PC-3 (cell line): Measurements from ENCODE around the gene DNAJB6. TPM values are rescaled to one million over a fixed set of nuclear protein-coding genes. Genes with fewer than 3 reads are reported as not detected.

Experiments
- ATAC-seq: fragments of 200-7000 bp; cut with Tn5 transposase; 2 replicates; pipeline ENCODE4 v1.9.1; 2020; ENCODE audit warnings: mild to moderate bottlenecking, moderate library complexity
- BruUV-seq: library from RNA; stranded (reverse); fragments of 400-500 nt; replicated peaks from 2 replicates; lab custom pipeline; 2021; lab: Mats Ljungman, UMichigan
- CTCF ChIA-PET: fragments of 300-600 bp; sonication (Branson Sonifier 250); formaldehyde crosslinking; loops from one replicate; lab custom pipeline; 2022; ENCODE audit warnings: antibody characterized with exemption; lab: Charles Lee
- POLR2A ChIA-PET: fragments of 300-600 bp; sonication (Branson Sonifier 250); formaldehyde crosslinking; loops from one replicate; lab custom pipeline; 2022; ENCODE audit warnings: antibody characterized with exemption; ENCODE audit not compliant: unreplicated experiment; lab: Charles Lee
- DNase-seq: peaks from one replicate; pipeline ENCODE4 v3.0.0-alpha.2; 2015
- H2AFZ ChIP-seq: fragments of 300-600 bp; sonication (generic); 2 replicates; pipeline ENCODE4 v1.6.0; 2016; ENCODE audit warnings: antibody characterized with exemption, low read length
- H3F3A ChIP-seq: fragments of 300-600 bp; sonication (generic); one replicate; pipeline ENCODE4 v1.6.0; 2017; ENCODE audit warnings: antibody characterized with exemption, low read length, control low read depth, mild to moderate bottlenecking; ENCODE audit not compliant: unreplicated experiment
- H3K27ac ChIP-seq: fragments of 300-600 bp; sonication (generic); 2 replicates; pipeline ENCODE4 v1.5.1; 2016; ENCODE audit warnings: mild to moderate bottlenecking, low read length
- H3K27me3 ChIP-seq: fragments of 300-600 bp; sonication (generic); 2 replicates; pipeline ENCODE4 v1.6.1; 2016; ENCODE audit warnings: low read length, mixed read lengths
- H3K36me3 ChIP-seq: fragments of 300-600 bp; sonication (generic); 2 replicates; pipeline ENCODE4 v1.6.1; 2016; ENCODE audit warnings: low read depth, mixed run types, low read length, mixed read lengths
- H3K4me1 ChIP-seq: fragments of 300-600 bp; sonication (generic); 2 replicates; pipeline ENCODE4 v1.5.1; 2016; ENCODE audit warnings: low read length; ENCODE audit not compliant: insufficient read depth
- H3K4me2 ChIP-seq: fragments of 300-600 bp; sonication (generic); 2 replicates; pipeline ENCODE4 v1.6.0; 2016; ENCODE audit warnings: low read length
- H3K4me3 ChIP-seq: fragments of 300-600 bp; sonication (generic); 2 replicates; pipeline ENCODE4 v1.5.1; 2016; ENCODE audit warnings: mild to moderate bottlenecking, low read length, mixed read lengths
- H3K79me2 ChIP-seq: fragments of 300-600 bp; sonication (generic); 2 replicates; pipeline ENCODE4 v1.6.1; 2017; ENCODE audit warnings: low read length, mixed read lengths
- H3K9ac ChIP-seq: fragments of 300-600 bp; sonication (generic); 2 replicates; pipeline ENCODE4 v1.6.0; 2016; ENCODE audit warnings: mild to moderate bottlenecking, low read length
- H3K9me2 ChIP-seq: fragments of 300-600 bp; sonication (generic); replicated peaks from 2 replicates; pipeline ENCODE4 v1.6.1; 2016; ENCODE audit warnings: mixed run types, low read length, mixed read lengths
- H3K9me3 ChIP-seq: fragments of 300-600 bp; sonication (generic); 2 replicates; pipeline ENCODE4 v1.6.1; 2016; ENCODE audit warnings: low read length, mixed read lengths
- H4K20me1 ChIP-seq: fragments of 300-600 bp; sonication (generic); 2 replicates; pipeline ENCODE4 v1.6.1; 2016; ENCODE audit warnings: low read length, mixed read lengths
- CTCF ChIP-seq: fragments of 300-600 bp; sonication (generic); conservative IDR thresholded peaks from 2 replicates; pipeline ENCODE4 v1.5.1; 2017; ENCODE audit warnings: antibody characterized with exemption, low read depth, mild to moderate bottlenecking, low read length
- EZH2 ChIP-seq: fragments of 300-600 bp; sonication (generic); IDR thresholded peaks from one replicate; pipeline ENCODE4 v1.6.1; 2017; ENCODE audit warnings: antibody characterized with exemption, mild to moderate bottlenecking, low read length; ENCODE audit not compliant: unreplicated experiment
- EZH2phosphoT487 ChIP-seq: fragments of 300-600 bp; sonication (generic); IDR thresholded peaks from 2 replicates; pipeline ENCODE4 v1.6.1; 2018; ENCODE audit warnings: mild to moderate bottlenecking, antibody characterized with exemption, low read length, borderline replicate concordance
- intact Hi-C: fragments of 100-400 bp; cut with micrococcal nuclease; formaldehyde crosslinking; loops from 2 replicates; pipeline ENCODE4 v1.9.0; 2023
- total RNA-seq: library from RNA; depleted of rRNA; stranded (reverse); fragments of >200 nt; gene quantifications from 2 replicates; pipeline ENCODE4 v1.2.3, GENCODE V29; 2014

DNAJB6 gene
- total RNA-seq, 1 experiment from 2014 or later, result 151 TPM

- H3K27me3 ChIP-seq, result no peaks in the 10 kb centered on the region
- POLR2A ChIA-PET, result no interaction called here
- no TSS peak for BruUV-seq
These were observed 126.4 kb downstream of the DNAJB6 start for GRCh38 chr7:157463245-157463644.

GRCh38 chr7:157464111-157464970 lies 127.5 kb downstream of the DNAJB6 start:
- no peak for ATAC-seq
- no peak for DNase-seq
- Histone ChIP-seq H3K79me2 (no peaks in the 10 kb centered on the region), H3K4me2 (no peak overlapping the region), H3K4me1 (peaks cover 10% of the 10 kb centered on the region), H3K9me3 (no peaks in the 10 kb centered on the region), H3K27ac (no peak overlapping the region), H3K4me3 (no peak overlapping the region), H3F3A (no peaks in the 10 kb centered on the region), H2AFZ (no peak overlapping the region), H3K9ac (no peak overlapping the region), H3K36me3 (no peaks in the 10 kb centered on the region), H3K27me3 (no peaks in the 10 kb centered on the region), H4K20me1 (no peaks in the 10 kb centered on the region), H3K9me2 (no peaks in the 10 kb centered on the region)
- intact Hi-C loops, result no loop called here
- CTCF ChIA-PET, result no interaction called here
- TF ChIP-seq EZH2 (no peak), CTCF (no peak), EZH2phosphoT487 (no peak)
- no TSS peak for BruUV-seq
- POLR2A ChIA-PET, result no interaction called here

More at GRCh38 chr7:157463245-157463644, 126.4 kb downstream of the DNAJB6 start:
- intact Hi-C loops, result no loop called here
- DNase-seq (no peak), ATAC-seq (no peak)
- H3K4me1 ChIP-seq, result no peaks in the 10 kb centered on the region
- no peaks in the 10 kb centered on the region for H3F3A ChIP-seq
- H3K79me2 ChIP-seq, result no peaks in the 10 kb centered on the region
- TF ChIP-seq CTCF (no peak), EZH2phosphoT487 (no peak), EZH2 (no peak)
- no peak overlapping the region for H3K4me3 ChIP-seq
- H3K27ac ChIP-seq, result no peak overlapping the region
- no peaks in the 10 kb centered on the region for H3K9me3 ChIP-seq
- H3K9me2 ChIP-seq, result no peaks in the 10 kb centered on the region
- H3K36me3 ChIP-seq, result no peaks in the 10 kb centered on the region
- H2AFZ ChIP-seq, result no peak overlapping the region
- CTCF ChIA-PET, result no interaction called here
- no peaks in the 10 kb centered on the region for H4K20me1 ChIP-seq
- no peak overlapping the region for H3K4me2 ChIP-seq
- H3K9ac ChIP-seq, result no peak overlapping the region
